NCI-H345 (cell line): ENCODE measurements around the gene DNAJC13.
A peak's percentile ranks its signal among the peaks of the same experiment; 100 is the strongest.
"Not testable (repeated sequence)": the region's sequence is repeated elsewhere in the genome, so short reads cannot be mapped to it uniquely, and the experiment has no call there.

Experiments
- DNase-seq: peaks from one replicate; lab custom pipeline; 2025; lab: John Stamatoyannopoulos, UW

DNAJC13 gene

GRCh38 chr3:132416807-132417694 lies at the start of gene DNAJC13:
Gene DNAJC13, plus strand, starts transcription at chr3:132417502. Its CDS starts 17,049 bp downstream, at chr3:132434551.
- DNase-seq, result peak; percentile 92

GRCh38 chr3:132368515-132368914 lies 48.8 kb upstream of the DNAJC13 start:
- no peak for DNase-seq

- DNase-seq, result no peak
These were observed 48.3 kb upstream of the DNAJC13 start for GRCh38 chr3:132368962-132369361.

- DNase-seq, result not testable (repeated sequence)
These were observed 40.4 kb upstream of the DNAJC13 start for GRCh38 chr3:132376945-132377354.

- DNase-seq, result no peak
These were observed 39.1 kb upstream of the DNAJC13 start for GRCh38 chr3:132378048-132378762.

- peak; percentile 69 for DNase-seq
These were observed 38.5 kb upstream of the DNAJC13 start for GRCh38 chr3:132378846-132379245.

GRCh38 chr3:132380920-132381319 lies 36.4 kb upstream of the DNAJC13 start:
- no peak for DNase-seq

GRCh38 chr3:132381348-132381944 lies 35.9 kb upstream of the DNAJC13 start:
- no peak for DNase-seq

- no peak for DNase-seq
These were observed 35.0 kb upstream of the DNAJC13 start for GRCh38 chr3:132382267-132382666.

GRCh38 chr3:132382688-132383194 lies 34.6 kb upstream of the DNAJC13 start:
- DNase-seq, result no peak

- no peak for DNase-seq
These were observed 31.0 kb upstream of the DNAJC13 start for GRCh38 chr3:132386259-132386658.

GRCh38 chr3:132392675-132393074 lies 24.6 kb upstream of the DNAJC13 start:
- not testable (repeated sequence) for DNase-seq

- no peak for DNase-seq
These were observed 23.0 kb upstream of the DNAJC13 start for GRCh38 chr3:132394320-132394719.

GRCh38 chr3:132395126-132395525 lies 22.2 kb upstream of the DNAJC13 start:
- DNase-seq, result no peak

GRCh38 chr3:132396255-132396654 lies 21.0 kb upstream of the DNAJC13 start:
- no peak for DNase-seq

- not testable (repeated sequence) for DNase-seq
These were observed 20.5 kb upstream of the DNAJC13 start for GRCh38 chr3:132396776-132397175.

- peak; percentile 11 for DNase-seq
These were observed 18.0 kb upstream of the DNAJC13 start for GRCh38 chr3:132399054-132399929.

- no peak for DNase-seq
These were observed 16.0 kb upstream of the DNAJC13 start for GRCh38 chr3:132401255-132401654.

- no peak for DNase-seq
These were observed 13.0 kb upstream of the DNAJC13 start for GRCh38 chr3:132404276-132404675.

GRCh38 chr3:132405188-132405587 lies 12.1 kb upstream of the DNAJC13 start:
- DNase-seq, result no peak

GRCh38 chr3:132405609-132406299 lies 11.5 kb upstream of the DNAJC13 start:
- DNase-seq, result no peak
